ENCODE data around the gene DNAJC13. TPM values are rescaled to one million over a fixed set of nuclear protein-coding genes. Genes with fewer than 3 reads are reported as not detected.

DNAJC13 gene
- total RNA-seq, 6 experiments from 2014 or later: 55.9 to 66.4 (median 60.1) TPM

DNA sequence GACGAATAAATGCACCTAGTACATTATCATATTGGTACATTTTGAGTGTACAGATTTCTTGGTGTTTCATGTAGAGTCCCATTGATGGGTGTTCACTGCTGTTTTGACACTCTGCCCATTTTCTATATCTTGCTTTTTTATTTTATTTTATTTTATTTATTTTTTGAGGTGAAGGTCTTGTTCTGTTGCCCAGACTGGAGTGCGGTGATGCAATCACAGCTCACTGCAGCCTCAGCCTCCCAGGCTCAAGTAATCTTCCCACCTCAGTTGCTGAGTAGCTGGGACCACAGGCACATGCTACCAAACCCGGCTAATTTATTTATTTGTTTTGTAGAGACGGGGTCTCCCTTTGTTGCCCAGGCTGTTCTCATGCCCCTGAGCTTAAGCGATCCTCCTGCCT, 44.2 kb downstream of the DNAJC13 start:
- TF ChIP-seq, protein P1, sequence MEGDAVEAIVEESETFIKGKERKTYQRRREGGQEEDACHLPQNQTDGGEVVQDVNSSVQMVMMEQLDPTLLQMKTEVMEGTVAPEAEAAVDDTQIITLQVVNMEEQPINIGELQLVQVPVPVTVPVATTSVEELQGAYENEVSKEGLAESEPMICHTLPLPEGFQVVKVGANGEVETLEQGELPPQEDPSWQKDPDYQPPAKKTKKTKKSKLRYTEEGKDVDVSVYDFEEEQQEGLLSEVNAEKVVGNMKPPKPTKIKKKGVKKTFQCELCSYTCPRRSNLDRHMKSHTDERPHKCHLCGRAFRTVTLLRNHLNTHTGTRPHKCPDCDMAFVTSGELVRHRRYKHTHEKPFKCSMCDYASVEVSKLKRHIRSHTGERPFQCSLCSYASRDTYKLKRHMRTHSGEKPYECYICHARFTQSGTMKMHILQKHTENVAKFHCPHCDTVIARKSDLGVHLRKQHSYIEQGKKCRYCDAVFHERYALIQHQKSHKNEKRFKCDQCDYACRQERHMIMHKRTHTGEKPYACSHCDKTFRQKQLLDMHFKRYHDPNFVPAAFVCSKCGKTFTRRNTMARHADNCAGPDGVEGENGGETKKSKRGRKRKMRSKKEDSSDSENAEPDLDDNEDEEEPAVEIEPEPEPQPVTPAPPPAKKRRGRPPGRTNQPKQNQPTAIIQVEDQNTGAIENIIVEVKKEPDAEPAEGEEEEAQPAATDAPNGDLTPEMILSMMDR (IDR thresholded peaks at IDR 0.05): no peak
- H3K27me3 Mint-ChIP-seq (ENCODE audit: insufficient read depth): no peaks in the 10 kb centered on the region
- no peak overlapping the region; the same call in 1 of the 2 replicates for H3K27ac Mint-ChIP-seq
- no peak for DNase-seq
- peaks cover 37% of the 10 kb centered on the region for H3K36me3 Mint-ChIP-seq (ENCODE audit: low read depth)
- no peaks in the 10 kb centered on the region for H3K9me3 Mint-ChIP-seq
- H3K4me1 Mint-ChIP-seq (ENCODE audit: low read depth): peaks cover 25% of the 10 kb centered on the region
- H3K4me3 Mint-ChIP-seq: no peak overlapping the region

DNA sequence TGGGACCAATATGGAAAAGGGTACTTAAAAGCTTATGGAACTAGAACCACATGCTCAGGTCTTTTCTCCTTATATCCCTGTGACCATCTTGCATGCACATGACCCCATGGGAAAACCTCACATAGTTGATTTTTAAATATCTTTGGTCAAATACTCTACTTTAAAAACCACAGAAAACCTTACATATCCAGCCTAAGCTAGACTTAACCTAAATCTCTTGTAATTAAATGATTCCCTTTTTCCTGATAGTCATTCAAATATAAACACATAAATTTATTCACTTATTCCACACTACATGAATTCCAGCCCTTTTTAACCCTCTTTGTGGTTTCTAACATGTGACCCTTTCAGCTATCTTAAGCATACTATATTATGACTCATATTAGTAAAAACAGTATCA, 46.8 kb downstream of the DNAJC13 start:
- TF ChIP-seq, protein P1 (IDR thresholded peaks at IDR 0.05): no peak
- Mint-ChIP-seq H3K4me3 (peak overlapping the region; percentile 32), H3K36me3 (ENCODE audit: low read depth) (peaks cover 27% of the 10 kb centered on the region), H3K4me1 (ENCODE audit: low read depth) (peaks cover 18% of the 10 kb centered on the region), H3K27ac (peak overlapping the region; percentile 67), H3K27me3 (ENCODE audit: insufficient read depth) (no peaks in the 10 kb centered on the region), H3K9me3 (no peaks in the 10 kb centered on the region)
- peak; percentile 49 for DNase-seq

DNA sequence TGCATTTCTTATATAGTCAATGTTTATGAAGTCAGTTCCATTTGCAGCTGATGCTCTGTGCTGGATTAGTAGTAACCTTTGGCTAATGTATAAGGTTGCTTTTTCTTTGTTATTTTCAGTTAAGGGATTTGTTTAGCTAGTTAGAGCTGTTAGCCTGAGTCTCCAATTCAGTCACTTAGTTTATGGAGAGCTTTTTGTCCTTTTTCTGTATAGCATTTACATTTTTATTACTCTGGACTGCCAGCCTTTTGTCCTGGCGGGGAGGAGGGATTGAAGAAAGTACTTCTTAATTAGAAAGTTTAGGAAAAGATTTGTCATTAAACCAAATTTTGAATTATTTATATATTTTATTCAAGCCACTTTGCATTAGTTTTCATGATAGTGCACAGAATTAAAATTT, 52.0 kb downstream of the DNAJC13 start:
- peaks cover 6% of the 10 kb centered on the region for H3K4me1 Mint-ChIP-seq (ENCODE audit: low read depth)
- H3K36me3 Mint-ChIP-seq (ENCODE audit: low read depth): peaks cover 26% of the 10 kb centered on the region
- DNase-seq: no peak

DNA sequence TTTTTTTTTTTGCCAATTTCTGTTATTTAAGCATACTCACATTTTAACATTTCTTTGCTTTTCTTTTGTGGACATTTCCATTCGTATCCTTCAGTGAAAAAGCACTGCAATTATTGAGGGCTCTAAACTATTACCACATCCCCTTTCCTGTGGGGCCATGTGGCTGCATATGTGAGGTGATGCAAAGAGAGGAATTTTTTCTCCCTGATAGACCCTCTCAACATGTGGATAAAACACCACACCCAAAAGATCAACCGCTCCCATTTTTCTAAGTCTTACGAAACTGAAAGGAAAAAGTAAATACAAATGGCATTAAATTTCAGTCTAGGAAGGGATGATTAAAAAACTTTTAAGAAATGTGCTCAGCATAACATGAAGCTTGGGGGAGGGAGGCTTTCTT, 68.8 kb downstream of the DNAJC13 start:
- H3K4me3 Mint-ChIP-seq: no peak overlapping the region
- H3K4me1 Mint-ChIP-seq (ENCODE audit: low read depth): no peaks in the 10 kb centered on the region
- H3K9me3 Mint-ChIP-seq: no peaks in the 10 kb centered on the region
- no peak for DNase-seq
- peaks cover 17% of the 10 kb centered on the region; the same call in 1 of the 2 replicates for H3K36me3 Mint-ChIP-seq (ENCODE audit: low read depth)
- no peak overlapping the region for H3K27ac Mint-ChIP-seq
- no peaks in the 10 kb centered on the region for H3K27me3 Mint-ChIP-seq (ENCODE audit: insufficient read depth)
- TF ChIP-seq, protein P1 (IDR thresholded peaks at IDR 0.05): no peak

More for the DNA sequence above, 52.0 kb downstream of the DNAJC13 start:
- no peaks in the 10 kb centered on the region for H3K27me3 Mint-ChIP-seq (ENCODE audit: insufficient read depth)
- TF ChIP-seq, protein P1 (IDR thresholded peaks at IDR 0.05): no peak
- no peaks in the 10 kb centered on the region for H3K9me3 Mint-ChIP-seq
- H3K27ac Mint-ChIP-seq: no peak overlapping the region
- no peak overlapping the region for H3K4me3 Mint-ChIP-seq

DNA sequence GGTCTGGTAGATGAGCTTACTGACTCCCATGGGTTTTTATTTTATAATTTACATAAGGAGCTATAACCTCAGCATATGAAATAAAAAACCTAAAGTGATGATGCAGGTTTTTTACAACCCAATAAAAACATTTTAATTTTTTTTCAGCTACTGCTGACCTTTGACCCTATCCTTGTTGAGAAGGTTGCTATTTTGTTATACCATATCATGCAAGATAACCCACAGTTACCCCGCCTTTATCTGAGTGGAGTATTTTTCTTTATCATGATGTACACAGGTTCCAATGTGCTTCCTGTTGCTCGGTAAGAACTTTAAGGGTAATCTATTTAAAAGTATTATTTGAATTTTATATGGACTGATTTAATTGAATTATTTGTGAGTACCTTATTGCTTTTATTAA, 70.8 kb downstream of the DNAJC13 start:
- Mint-ChIP-seq H3K27me3 (ENCODE audit: insufficient read depth) (no peaks in the 10 kb centered on the region), H3K36me3 (ENCODE audit: low read depth) (peaks cover 12% of the 10 kb centered on the region; the same call in 1 of the 2 replicates), H3K9me3 (no peaks in the 10 kb centered on the region), H3K4me1 (ENCODE audit: low read depth) (no peaks in the 10 kb centered on the region), H3K4me3 (no peak overlapping the region), H3K27ac (no peak overlapping the region)
- no peak for DNase-seq
- TF ChIP-seq, protein P1 (IDR thresholded peaks at IDR 0.05): no peak

DNA sequence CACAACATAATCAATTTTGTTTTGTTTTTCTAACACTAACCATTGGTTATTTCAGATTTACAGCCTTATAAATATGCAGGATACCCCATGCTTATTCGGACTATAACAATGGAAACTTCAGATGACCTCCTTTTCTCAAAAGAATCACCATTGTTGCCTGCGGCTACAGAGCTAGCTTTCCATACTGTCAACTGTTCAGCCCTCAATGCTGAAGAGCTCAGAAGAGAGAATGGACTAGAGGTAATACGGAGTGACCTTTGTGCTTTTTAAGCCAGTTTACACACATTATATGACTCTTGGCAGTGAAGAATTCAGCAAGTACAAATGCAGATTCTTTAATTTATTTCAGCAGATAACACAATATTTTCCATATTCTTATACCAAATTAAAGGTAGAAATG, 81.8 kb downstream of the DNAJC13 start:
- no peak overlapping the region for H3K4me3 Mint-ChIP-seq
- H3K27ac Mint-ChIP-seq: no peak overlapping the region
- DNase-seq: no peak
- TF ChIP-seq, protein P1 (IDR thresholded peaks at IDR 0.05): no peak
- H3K36me3 Mint-ChIP-seq (ENCODE audit: low read depth): peaks cover 45% of the 10 kb centered on the region
- H3K27me3 Mint-ChIP-seq (ENCODE audit: insufficient read depth): peaks cover 2% of the 10 kb centered on the region
- H3K9me3 Mint-ChIP-seq: no peaks in the 10 kb centered on the region
- H3K4me1 Mint-ChIP-seq (ENCODE audit: low read depth): peaks cover 15% of the 10 kb centered on the region

Data from HFFc6 (cell line).